GM18870 (cell line): ENCODE data around the gene ENPP6.
"Not testable (repeated sequence)": the region's sequence is repeated elsewhere in the genome, so short reads cannot be mapped to it uniquely, and the experiment has no call there.

ENCODE experiments used
- ATAC-seq: cut with Tn5 transposase; IDR thresholded peaks from one replicate; pipeline ENCODE4 v1.9.1; 2021; ENCODE audit warnings: moderate library complexity; ENCODE audit not compliant: unreplicated experiment

Gene ENPP6

GRCh38 chr4:184237612-184238011 is 19.9 kb upstream of the ENPP6 start:
- no peak for ATAC-seq

GRCh38 chr4:184235526-184235925 is 17.9 kb upstream of the ENPP6 start:
- ATAC-seq: no peak

DNA sequence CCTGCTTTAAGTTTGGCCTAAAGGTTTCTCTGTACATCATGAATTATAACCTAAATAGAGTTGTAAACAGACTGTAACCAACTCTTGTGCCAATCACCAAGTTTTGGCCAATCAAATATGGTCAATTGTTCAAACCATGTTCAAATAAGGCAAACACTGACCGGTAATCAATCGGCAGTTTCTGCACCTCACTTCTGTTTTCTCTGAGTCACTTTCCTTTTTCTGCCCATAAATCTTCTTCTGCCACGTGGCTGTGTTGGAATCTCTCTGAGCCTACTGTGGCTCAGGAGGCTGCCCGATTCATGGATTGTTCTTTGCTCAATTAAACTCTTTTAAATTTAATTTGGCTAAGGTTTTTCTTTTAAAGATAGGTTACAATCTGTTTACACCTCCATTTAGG is 16.5 kb upstream of the ENPP6 start:
- ATAC-seq: no peak

GRCh38 chr4:184232975-184233374 is 15.3 kb upstream of the ENPP6 start:
- ATAC-seq: no peak

DNA sequence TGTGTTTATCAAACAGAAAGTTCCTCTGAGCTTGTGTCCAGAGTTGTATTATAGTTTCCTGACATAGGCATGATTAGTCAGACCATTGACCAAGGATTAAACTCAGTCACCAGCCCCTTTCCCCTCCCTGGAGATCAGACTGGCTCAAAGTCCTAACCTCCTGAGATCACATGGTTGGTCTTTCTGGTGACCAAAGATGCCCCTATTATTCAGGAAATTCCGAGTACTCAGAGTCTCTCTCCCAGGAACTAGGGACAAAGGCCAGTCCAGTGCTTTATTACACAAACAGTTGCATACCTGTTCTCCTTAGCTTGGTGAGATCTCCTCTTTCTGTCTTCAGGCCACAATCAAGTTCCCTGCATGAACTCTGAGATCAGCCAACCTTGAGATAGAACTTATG is 14.5 kb upstream of the ENPP6 start:
- ATAC-seq: no peak

DNA sequence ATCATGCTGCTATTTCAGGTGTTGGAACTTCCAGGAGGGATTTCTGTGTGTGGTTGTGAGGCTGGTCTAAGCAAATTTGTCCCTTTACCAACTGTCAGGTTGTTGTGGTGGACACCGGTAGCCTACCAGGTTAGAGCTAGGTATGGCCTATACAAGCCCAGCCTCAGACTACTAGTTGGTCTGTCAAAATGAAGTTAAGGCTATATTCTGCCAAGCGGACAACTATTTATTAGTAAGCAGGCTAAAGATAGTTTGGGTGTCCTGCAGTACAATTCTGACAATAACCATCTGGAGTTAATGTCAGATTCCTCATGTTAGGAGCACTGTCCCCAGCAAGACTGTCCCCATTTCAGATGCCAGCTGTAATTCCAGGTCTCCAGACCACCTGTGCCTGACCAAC is 13.9 kb upstream of the ENPP6 start:
- no peak for ATAC-seq

DNA sequence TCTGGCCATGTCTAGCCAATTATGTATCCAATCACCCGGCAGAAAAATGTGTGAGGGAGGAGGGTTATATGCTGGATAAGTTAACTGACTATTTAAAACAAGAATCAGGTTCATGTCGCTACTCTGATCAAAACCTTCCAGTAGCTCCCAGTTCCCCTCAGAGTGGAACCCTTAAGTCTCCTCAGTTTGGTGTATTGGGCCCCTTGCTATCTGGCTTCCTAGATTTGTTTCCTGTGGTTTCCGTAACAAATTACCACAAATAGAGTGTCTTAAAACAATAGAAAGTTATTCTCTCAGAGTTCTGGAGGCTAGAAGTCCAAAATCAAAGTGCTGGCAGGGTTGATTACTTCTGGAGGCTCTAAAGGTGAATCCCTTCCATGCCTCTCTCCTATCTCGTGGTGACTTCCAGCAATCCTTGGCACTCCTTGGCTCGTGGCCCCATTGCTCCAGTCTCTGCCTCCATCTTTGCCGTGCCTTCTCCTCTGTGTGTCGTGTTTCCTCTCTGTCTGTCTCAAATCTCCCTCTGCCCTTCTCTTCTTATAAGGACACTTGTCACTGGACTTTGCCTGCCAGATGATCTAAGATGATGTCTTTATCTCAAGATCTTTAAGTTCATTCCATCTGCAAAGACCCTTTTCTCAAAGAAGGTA is 10.5 kb upstream of the ENPP6 start:
- no peak for ATAC-seq

GRCh38 chr4:184216515-184216914 is 1.2 kb downstream of the ENPP6 start:
- ATAC-seq: no peak

GRCh38 chr4:184215709-184216328 is 1.9 kb downstream of the ENPP6 start:
- ATAC-seq: no peak

DNA sequence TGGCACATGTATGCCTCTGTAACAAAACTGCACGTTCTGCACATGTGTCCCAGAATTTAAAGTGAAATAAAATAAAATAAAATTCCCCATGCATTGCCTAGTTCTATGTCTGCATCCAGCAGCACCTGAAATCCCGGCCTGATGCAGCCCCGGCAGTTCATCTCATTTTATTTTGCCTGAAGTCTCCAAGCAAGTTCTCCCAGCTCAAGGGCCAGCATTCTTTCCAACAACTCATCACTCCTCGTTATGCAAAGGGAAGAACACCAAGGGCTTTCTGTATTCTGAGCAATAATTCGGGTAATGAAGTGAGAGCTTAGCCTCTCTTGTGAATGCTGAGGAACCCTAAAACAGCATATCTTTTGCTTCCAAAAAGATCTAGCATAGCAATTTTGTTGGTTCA is 2.7 kb downstream of the ENPP6 start:
- no peak for ATAC-seq

- not testable (repeated sequence) for ATAC-seq
These were observed 9.7 kb downstream of the ENPP6 start for GRCh38 chr4:184207734-184208607.

- no peak for ATAC-seq
These were observed 12.4 kb downstream of the ENPP6 start for GRCh38 chr4:184205243-184205642.

- ATAC-seq: no peak
These were observed 14.4 kb downstream of the ENPP6 start for GRCh38 chr4:184203300-184203699.

GRCh38 chr4:184201179-184201578 is 16.5 kb downstream of the ENPP6 start:
- ATAC-seq: no peak

DNA sequence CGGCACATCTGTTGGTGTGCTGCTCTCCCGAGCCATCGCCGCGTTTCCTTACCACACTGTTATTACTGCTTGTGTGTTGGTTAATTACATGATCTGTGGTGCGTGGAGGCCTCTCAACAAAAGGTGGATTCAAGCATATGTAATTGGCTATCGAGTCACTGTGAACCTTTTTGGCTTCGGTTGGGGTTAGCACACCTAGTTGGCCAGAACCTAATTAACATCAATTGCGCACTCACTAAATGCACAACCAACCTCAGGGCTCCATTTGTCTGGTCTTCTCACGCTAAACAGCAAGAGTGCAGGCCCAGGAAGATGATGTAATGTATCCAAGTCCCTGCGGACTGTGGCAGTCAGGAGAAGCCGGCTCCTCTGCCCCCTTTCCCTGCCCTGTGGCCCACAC is 17.4 kb downstream of the ENPP6 start:
- ATAC-seq: no peak

- ATAC-seq: no peak
These were observed 17.9 kb downstream of the ENPP6 start for GRCh38 chr4:184199780-184200179.

DNA sequence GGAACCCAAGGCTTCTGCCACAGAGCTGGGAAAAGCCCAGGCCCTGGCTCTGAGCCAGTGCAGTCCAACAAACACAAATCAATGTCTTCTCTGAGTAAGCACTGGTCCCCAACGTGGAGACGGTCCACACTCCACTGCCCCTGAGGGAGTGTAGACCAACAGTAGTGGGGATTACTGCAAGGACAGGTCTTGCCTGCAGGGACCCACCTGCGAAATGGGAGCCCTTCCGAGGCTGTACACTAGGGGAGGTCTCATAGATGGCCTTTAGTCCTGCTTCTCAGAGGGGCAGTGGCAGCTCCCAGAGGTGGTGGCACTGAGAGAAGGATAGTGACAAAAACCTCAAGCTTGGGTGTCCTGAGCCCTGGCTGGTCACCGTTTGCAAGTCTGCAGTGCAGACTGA is 19.5 kb downstream of the ENPP6 start:
- ATAC-seq: no peak

- ATAC-seq: no peak
These were observed 20.1 kb downstream of the ENPP6 start for GRCh38 chr4:184197536-184198082.

DNA sequence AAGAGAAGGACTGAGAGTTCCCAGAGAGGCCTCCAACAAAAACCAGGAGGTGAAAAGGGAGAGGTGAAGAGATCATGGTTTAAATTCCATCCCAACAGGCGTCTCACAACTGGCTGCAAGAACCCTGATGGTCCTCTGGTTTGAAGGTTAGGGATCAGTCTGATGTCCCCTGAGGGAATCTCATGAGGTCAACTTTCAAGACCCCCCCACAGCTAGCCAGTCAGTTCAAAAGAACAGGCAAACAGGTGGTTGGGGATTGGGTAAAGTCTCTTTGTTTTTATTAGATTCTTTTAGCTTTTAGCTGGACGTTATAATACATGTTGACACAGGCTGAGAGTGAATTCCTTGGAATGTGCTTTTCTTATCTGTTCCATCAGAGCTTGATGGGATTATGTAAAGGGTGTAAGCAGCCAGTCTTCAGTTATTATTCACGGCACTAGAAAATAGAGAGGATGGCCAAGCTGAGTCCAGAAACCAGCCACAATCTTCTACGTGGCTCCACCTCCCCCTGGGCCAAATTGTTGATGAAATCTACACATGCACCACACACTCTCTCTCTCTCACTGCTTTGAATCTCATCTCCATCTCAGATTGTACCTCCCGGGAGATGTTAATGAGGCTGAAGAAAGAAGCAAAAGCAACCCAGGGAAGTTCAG is 20.8 kb downstream of the ENPP6 start:
- ATAC-seq: no peak

GRCh38 chr4:184193556-184194525 is 23.8 kb downstream of the ENPP6 start:
- ATAC-seq: no peak
